HG02798 (cell line): ENCODE data around the gene HGFAC.
"Not testable (repeated sequence)": the region's sequence is repeated elsewhere in the genome, so short reads cannot be mapped to it uniquely, and the experiment has no call there.

ENCODE experiments used
- ATAC-seq: cut with Tn5 transposase; IDR thresholded peaks from one replicate; pipeline ENCODE4 v1.9.1; 2021; ENCODE audit warnings: mild to moderate bottlenecking; ENCODE audit not compliant: unreplicated experiment, poor library complexity

Gene HGFAC

GRCh38 chr4:3410401-3411135 is 31.2 kb upstream of the HGFAC start:
- no peak for ATAC-seq

DNA sequence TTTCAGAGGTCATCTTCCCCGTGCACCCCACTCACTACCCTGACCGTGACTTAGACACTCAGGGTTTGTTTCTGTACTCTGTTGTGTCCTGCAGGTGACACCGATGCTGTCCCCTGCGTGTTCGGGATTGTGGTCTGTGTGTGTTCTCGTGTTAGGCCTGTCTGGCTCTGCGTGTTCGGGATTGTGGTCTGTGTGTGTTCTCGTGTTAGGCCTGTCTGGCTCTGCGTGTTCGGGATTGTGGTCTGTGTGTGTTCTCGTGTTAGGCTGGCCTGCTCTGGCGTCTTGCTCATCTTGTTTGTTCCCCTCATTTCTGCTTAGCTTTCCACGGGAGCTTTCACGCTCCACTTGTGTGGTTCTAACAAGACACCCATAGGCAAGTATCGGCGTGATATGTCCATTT is 30.6 kb upstream of the HGFAC start:
- ATAC-seq, result not testable (repeated sequence)

DNA sequence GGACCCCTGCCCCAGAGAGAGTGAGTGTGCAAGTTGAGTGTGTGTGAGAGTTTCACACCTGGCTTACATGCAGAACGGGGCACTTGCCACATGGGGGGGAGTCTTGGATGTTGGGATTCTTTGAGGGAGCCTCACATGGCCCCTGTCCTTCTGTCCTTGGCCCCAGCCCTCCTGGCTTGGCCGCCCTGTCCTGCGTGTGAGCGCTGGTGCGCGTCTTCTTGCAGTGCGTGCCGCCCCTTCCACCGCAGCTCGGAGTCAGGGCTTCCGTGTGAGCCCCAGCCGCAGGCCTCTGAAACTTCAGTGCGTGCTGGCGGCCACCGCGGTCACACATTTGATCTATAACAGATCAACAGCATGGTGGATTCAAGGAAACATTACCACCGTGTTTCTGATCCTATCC is 30.1 kb upstream of the HGFAC start:
- no peak for ATAC-seq

GRCh38 chr4:3412257-3413020 is 29.3 kb upstream of the HGFAC start:
- ATAC-seq, result no peak

DNA sequence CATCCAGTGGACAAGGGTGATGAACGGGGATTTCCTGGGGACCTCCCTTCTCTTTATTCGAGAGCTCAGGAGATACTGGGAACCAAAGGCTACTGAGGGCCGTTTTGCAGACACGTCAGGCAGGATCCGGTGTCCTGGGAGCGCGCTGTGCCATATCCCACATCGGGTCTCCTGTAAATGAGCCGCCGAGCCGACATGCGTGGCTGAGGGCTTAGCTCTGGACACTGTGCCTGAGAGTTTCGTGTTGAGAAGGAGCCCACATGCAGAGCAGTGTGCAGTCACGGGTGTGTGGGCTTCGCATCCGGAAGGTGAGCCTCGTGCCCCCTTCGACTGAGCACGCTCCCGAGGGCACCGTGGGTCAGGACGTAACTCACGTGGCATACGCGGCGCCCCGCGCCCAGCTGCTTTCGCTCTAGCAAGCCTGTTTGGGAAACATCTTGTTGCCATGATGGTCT is 28.5 kb upstream of the HGFAC start:
- ATAC-seq, result no peak

- no peak for ATAC-seq
Measured at GRCh38 chr4:3413675-3414420, 27.9 kb upstream of the HGFAC start.

DNA sequence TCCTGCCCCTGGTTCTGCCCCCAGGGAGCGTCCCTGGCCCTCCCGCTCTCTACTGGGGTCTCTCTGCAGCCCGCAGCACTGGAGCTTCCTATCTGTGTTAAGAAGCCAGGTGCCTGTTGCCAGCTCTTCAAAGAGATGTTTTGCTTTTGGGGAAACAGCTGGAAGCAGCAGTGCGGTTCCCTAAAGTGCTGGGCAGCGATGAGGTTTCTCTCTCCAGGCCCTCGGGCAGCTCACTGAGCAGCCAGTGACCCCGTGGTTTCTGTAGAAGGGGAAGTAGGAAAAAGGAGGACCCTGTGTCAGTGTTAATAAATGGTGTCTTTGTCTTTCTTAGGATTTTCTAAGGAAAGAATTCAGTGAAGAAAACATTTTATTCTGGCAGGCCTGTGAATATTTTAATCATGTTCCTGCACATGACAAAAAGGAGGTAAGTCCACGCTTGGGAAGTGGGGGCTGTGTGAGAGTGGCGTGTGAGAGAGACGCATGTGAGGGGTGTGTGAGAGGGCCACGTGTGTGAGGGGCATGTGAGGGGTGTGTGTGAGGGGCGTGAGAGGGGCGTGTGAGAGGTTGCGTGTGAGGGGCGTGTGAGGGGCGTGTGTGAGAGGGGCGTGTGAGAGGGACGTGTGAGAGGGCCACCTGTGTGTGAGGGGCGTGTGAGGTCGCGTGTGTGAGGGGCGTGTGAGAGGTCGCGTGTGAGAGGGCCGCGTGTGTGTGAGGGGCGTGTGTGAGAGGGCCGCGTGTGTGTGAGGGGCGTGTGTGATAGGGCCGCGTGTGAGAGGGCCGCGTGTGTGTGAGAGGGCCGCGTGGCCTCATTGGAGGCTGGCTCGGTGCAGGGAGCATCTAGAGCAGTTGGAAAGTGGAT is 27.1 kb upstream of the HGFAC start:
- no peak for ATAC-seq

GRCh38 chr4:3415471-3416141 is 26.2 kb upstream of the HGFAC start:
- ATAC-seq, result no peak

GRCh38 chr4:3416270-3416669 is 25.5 kb upstream of the HGFAC start:
- no peak for ATAC-seq

GRCh38 chr4:3416821-3417221 is 24.9 kb upstream of the HGFAC start:
- ATAC-seq, result no peak

DNA sequence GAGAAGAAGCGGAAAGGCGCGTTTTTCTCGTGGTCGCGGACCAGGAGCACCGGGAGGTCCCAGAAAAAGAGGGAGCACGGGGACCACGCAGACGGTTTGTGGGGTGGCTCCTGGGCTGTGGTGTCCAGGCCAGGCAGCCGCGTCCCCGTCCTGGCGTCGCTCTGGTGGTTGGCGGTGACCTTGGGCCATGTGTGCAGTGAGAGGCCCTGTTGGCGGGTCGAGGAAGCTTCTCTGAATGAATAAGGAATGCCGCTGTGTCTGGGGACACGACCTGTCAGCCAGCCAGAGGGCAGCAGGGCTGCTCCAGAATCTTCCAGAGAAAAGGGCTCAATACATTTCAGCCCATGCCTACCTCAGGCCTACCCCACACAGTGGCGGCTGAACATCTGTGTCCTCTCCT is 24.3 kb upstream of the HGFAC start:
- no peak for ATAC-seq

DNA sequence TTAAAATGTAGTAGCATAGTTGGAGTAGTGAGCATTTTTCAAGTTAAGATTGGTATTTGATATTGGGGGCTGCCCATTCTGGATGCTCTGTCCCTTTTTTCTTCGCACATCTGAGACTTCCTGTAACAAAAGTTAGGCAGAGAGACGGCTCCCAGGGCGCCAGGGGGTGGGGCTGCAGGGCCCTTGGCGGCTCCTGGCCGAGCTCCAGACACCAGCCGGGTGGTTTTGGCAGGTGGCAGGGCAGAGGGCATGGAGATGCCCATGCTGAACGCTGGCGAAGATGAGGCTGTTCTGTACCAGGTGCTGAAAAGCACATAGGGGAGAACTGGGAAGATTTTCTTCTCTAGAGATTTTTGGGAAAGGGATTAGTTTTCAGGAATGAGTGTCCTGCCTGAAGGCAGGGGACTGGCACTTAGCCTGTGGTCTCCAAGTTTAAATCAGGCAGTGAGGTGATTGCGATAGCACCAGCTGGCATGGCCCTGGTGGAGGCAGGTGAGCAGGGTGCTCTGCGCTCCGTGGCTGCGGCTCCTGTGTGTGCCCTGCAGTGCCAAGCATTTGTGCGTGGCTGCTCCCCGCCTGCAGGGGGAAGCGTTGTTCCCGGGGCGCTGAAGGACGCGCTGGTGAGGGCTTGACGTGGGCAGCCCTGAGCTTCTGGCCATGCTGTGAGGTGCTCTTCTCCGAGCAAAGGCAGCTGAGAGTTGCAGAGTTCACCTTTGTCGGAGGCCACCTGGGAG is 23.6 kb upstream of the HGFAC start:
- no peak for ATAC-seq

DNA sequence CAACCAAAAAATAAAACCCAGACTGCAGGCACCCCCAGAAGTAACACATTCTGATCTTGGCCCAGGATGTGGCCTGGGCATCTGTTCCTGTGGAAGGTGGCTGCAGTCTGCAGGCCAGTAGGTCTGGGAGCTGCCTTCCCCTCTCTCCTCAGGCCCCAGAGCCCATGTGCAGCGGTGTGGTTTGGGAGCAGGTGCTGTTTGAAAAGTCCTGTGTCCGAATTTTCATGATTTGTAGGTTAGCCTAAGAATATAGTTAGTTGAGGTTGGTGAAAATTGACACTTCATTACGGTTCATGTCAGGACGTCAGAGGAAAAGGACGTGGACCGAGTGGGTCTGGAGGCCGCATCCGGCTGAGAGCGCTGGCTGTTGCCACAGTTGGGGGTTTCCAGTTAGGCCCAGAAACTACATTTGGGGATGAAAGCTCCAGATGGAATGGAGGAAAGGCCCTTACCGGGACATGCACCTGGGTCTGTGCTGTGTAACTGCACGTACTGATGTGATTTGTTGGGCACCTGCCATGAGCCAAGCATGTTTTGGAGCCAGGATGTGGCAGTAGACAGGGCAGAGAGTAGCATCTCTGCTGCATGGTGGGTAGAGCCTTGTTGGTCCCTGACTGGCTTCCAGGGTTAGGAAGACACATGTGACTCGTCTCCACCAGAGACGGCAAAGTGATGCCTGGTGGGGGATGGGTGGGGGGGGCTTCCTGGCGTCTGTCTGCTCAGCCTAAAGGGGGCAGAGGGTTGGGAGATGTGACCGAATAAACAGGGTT is 21.7 kb upstream of the HGFAC start:
- ATAC-seq, result no peak

- ATAC-seq, result no peak
Measured at GRCh38 chr4:3420606-3420955, 21.2 kb upstream of the HGFAC start.

- ATAC-seq, result no peak
Measured at GRCh38 chr4:3420956-3421355, 20.8 kb upstream of the HGFAC start.

DNA sequence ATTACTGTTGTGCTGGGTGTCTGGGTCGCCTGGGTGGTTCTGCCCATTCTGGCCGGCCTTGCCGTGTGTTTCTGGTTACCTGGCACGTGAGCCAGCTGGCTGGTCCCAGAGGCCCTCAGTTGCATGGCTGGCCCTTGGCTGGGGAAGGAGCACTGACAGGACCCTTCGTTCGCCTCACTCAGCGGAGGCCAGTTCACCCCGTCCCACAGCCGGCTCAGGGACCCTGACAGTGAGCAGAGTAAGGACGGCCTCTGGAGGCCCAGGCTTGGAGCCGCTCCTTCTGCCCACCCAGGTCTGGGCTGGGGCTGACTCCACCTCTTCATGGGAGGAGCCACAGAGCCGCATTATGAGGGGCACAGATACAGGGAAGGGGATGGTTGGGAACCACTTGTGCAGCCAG is 20.3 kb upstream of the HGFAC start:
- no peak for ATAC-seq

DNA sequence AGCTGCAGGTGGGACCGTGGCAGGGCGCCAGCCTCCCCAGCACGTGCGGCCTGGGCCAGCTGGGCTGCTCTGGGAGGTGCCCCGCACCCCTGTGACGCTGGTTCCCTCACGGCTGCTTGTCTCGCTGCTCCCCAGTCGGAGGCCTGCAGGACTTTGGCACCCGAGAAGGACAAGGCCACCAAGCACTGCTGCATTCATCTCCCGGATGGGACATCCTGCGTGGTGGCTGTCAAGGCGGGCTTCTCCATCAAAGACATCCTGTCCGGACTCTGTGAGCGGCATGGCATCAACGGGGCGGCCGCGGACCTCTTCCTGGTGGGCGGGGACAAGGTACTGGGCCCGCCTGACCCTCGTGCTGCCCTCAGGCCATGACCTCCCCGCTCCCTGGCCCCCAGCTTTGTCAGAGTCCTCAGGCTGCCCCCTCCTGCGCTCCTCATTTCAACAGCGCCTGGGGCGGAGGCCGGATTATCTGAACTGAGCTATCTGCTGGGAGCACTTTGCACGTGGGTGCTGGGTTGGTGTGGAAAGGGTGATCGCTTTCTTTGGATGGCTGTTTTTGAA is 19.4 kb upstream of the HGFAC start:
- no peak for ATAC-seq

- ATAC-seq, result no peak
Measured at GRCh38 chr4:3422808-3423297, 18.9 kb upstream of the HGFAC start.
